Activated T-helper 1 cell treated with anti-CD3 and anti-CD28 coated beads, Interleukin-12 subunit alpha, Interleukin-12 subunit beta, Interleukin-2, Interleukin-4 antibody, amounts not matched to agents 30 ng/mL and 10 ng/mL and 1 ng/mL, durations not matched to agents 14 hours and 24 hours and 36 hours (primary cell): ENCODE data around the gene MSRB2. TPM values are rescaled to one million over a fixed set of nuclear protein-coding genes. Genes with fewer than 3 reads are reported as not detected.

Experiments used
- DNase-seq: peaks from one replicate; pipeline ENCODE4 v3.0.0; 2021; ENCODE audit warnings: low spot score
- H3K27ac Mint-ChIP-seq: one replicate; pipeline ENCODE4 v1.8.0; 2021; ENCODE audit warnings: mild to moderate bottlenecking, mixed read lengths
- H3K27me3 Mint-ChIP-seq: one replicate; pipeline ENCODE4 v1.8.0; 2022; ENCODE audit warnings: mild to moderate bottlenecking, moderate library complexity, mixed read lengths; ENCODE audit not compliant: insufficient read depth
- H3K36me3 Mint-ChIP-seq: one replicate; pipeline ENCODE4 v1.8.0; 2021; ENCODE audit warnings: low read depth, mixed read lengths
- H3K4me1 Mint-ChIP-seq: one replicate; pipeline ENCODE4 v1.8.0; 2021; ENCODE audit warnings: low read depth, mixed read lengths
- H3K4me3 Mint-ChIP-seq: one replicate; pipeline ENCODE4 v1.8.0; 2021; ENCODE audit warnings: mild to moderate bottlenecking, moderate library complexity, mixed read lengths
- H3K9me3 Mint-ChIP-seq: one replicate; pipeline ENCODE4 v1.8.0; 2021; ENCODE audit warnings: mixed read lengths
- intact Hi-C: fragments of 100-400 bp; cut with micrococcal nuclease; formaldehyde crosslinking; loops from one replicate; pipeline ENCODE4 v1.15.1; 2024
- total RNA-seq: library from RNA; stranded (reverse); gene quantifications from 2 replicates; pipeline ENCODE4 v1.2.3, GENCODE V29; 2022

The MSRB2 gene
- total RNA-seq, 1 donor from 2014 or later, result 3.0 TPM

- Mint-ChIP-seq H3K27ac (no peak overlapping the region), H3K9me3 (no peaks in the 10 kb centered on the region), H3K4me3 (no peak overlapping the region), H3K4me1 (no peaks in the 10 kb centered on the region), H3K27me3 (no peaks in the 10 kb centered on the region), H3K36me3 (peaks cover 19% of the 10 kb centered on the region)
- intact Hi-C loops, result no loop called here
- DNase-seq, result no peak
These were observed 11.1 kb downstream of the MSRB2 start for GRCh38 chr10:23106331-23107072.

GRCh38 chr10:23110722-23111516 is 15.5 kb downstream of the MSRB2 start:
- Mint-ChIP-seq H3K9me3 (no peaks in the 10 kb centered on the region), H3K4me3 (no peak overlapping the region), H3K27ac (no peak overlapping the region), H3K4me1 (no peaks in the 10 kb centered on the region), H3K27me3 (no peaks in the 10 kb centered on the region), H3K36me3 (peaks cover 11% of the 10 kb centered on the region)
- DNase-seq, result no peak
- intact Hi-C loops, result no loop called here

- Mint-ChIP-seq H3K9me3 (no peaks in the 10 kb centered on the region), H3K27ac (no peak overlapping the region), H3K4me1 (no peaks in the 10 kb centered on the region), H3K36me3 (peaks cover 11% of the 10 kb centered on the region), H3K4me3 (no peak overlapping the region), H3K27me3 (no peaks in the 10 kb centered on the region)
- DNase-seq, result no peak
- intact Hi-C loops, result no loop called here
These were observed 16.3 kb downstream of the MSRB2 start for GRCh38 chr10:23111517-23112286.

GRCh38 chr10:23114228-23114850 is 19.0 kb downstream of the MSRB2 start:
- Mint-ChIP-seq H3K27me3 (no peaks in the 10 kb centered on the region), H3K36me3 (peaks cover 4% of the 10 kb centered on the region), H3K4me3 (no peak overlapping the region), H3K9me3 (no peaks in the 10 kb centered on the region), H3K27ac (no peak overlapping the region), H3K4me1 (no peaks in the 10 kb centered on the region)
- intact Hi-C loops, result no loop called here
- DNase-seq, result no peak

- Mint-ChIP-seq H3K9me3 (no peaks in the 10 kb centered on the region), H3K36me3 (peaks cover 1% of the 10 kb centered on the region), H3K4me3 (no peak overlapping the region), H3K27ac (no peak overlapping the region), H3K27me3 (no peaks in the 10 kb centered on the region), H3K4me1 (no peaks in the 10 kb centered on the region)
- DNase-seq, result no peak
- intact Hi-C loops, result no loop called here
These were observed 21.3 kb downstream of the MSRB2 start for GRCh38 chr10:23116486-23117205.

- Mint-ChIP-seq H3K36me3 (no peaks in the 10 kb centered on the region), H3K4me3 (no peak overlapping the region), H3K27me3 (peaks cover 2% of the 10 kb centered on the region), H3K9me3 (no peaks in the 10 kb centered on the region), H3K27ac (no peak overlapping the region), H3K4me1 (no peaks in the 10 kb centered on the region)
- intact Hi-C loops, result no loop called here
- DNase-seq, result no peak
These were observed 24.9 kb downstream of the MSRB2 start for GRCh38 chr10:23120001-23120934.

- H3K4me1 Mint-ChIP-seq, result no peaks in the 10 kb centered on the region
- intact Hi-C loops, result no loop called here
- H3K36me3 Mint-ChIP-seq, result no peaks in the 10 kb centered on the region
- peaks cover 2% of the 10 kb centered on the region for H3K27me3 Mint-ChIP-seq
- DNase-seq, result no peak
- H3K4me3 Mint-ChIP-seq, result no peak overlapping the region
- no peaks in the 10 kb centered on the region for H3K9me3 Mint-ChIP-seq
- no peak overlapping the region for H3K27ac Mint-ChIP-seq
These were observed 25.8 kb downstream of the MSRB2 start for GRCh38 chr10:23121135-23121534.

GRCh38 chr10:23136462-23136861 is 41.1 kb downstream of the MSRB2 start:
- no peaks in the 10 kb centered on the region for H3K4me1 Mint-ChIP-seq
- H3K36me3 Mint-ChIP-seq, result no peaks in the 10 kb centered on the region
- intact Hi-C loops, result no loop called here
- peaks cover 5% of the 10 kb centered on the region for H3K9me3 Mint-ChIP-seq
- no peak overlapping the region for H3K4me3 Mint-ChIP-seq
- no peak for DNase-seq
- H3K27me3 Mint-ChIP-seq, result no peaks in the 10 kb centered on the region
- no peak overlapping the region for H3K27ac Mint-ChIP-seq

GRCh38 chr10:23139677-23140076 is 44.3 kb downstream of the MSRB2 start:
- Mint-ChIP-seq H3K36me3 (no peaks in the 10 kb centered on the region), H3K27ac (no peak overlapping the region), H3K9me3 (peaks cover under 1% of the 10 kb centered on the region), H3K4me1 (no peaks in the 10 kb centered on the region), H3K27me3 (no peaks in the 10 kb centered on the region), H3K4me3 (no peak overlapping the region)
- intact Hi-C loops, result no loop called here
- DNase-seq, result no peak

GRCh38 chr10:23141995-23142394 is 46.6 kb downstream of the MSRB2 start:
- no peak for DNase-seq
- Mint-ChIP-seq H3K9me3 (no peaks in the 10 kb centered on the region), H3K36me3 (no peaks in the 10 kb centered on the region)

GRCh38 chr10:23146258-23146657 is 50.9 kb downstream of the MSRB2 start:
- Mint-ChIP-seq H3K9me3 (no peaks in the 10 kb centered on the region), H3K4me1 (no peaks in the 10 kb centered on the region), H3K36me3 (no peaks in the 10 kb centered on the region), H3K27ac (no peak overlapping the region), H3K27me3 (no peaks in the 10 kb centered on the region), H3K4me3 (no peak overlapping the region)
- no peak for DNase-seq
- intact Hi-C loops, result no loop called here

More at GRCh38 chr10:23141995-23142394, 46.6 kb downstream of the MSRB2 start:
- intact Hi-C loops, result no loop called here
- no peak overlapping the region for H3K4me3 Mint-ChIP-seq
- no peaks in the 10 kb centered on the region for H3K4me1 Mint-ChIP-seq
- no peak overlapping the region for H3K27ac Mint-ChIP-seq
- no peaks in the 10 kb centered on the region for H3K27me3 Mint-ChIP-seq
